Transverse colon (tissue), 3 donors: ENCODE measurements around the gene SCN1A.

ENCODE experiments used
- CTCF ChIP-seq, 5 experiments: fragments of 200-600 bp in 3 of 5; fragments of 450-650 bp in 2 of 5; sonication (generic) in 3 of 5; IDR thresholded peaks; 1 replicate in 2 of 5; 2 replicates in 3 of 5; pipeline ENCODE4 v1.5.1; 2016 to 2017; ENCODE audit warnings: antibody characterized with exemption in 5 of 5, inconsistent platforms in 3 of 5, mild to moderate bottlenecking in 2 of 5, moderate library complexity in 1 of 5
- POLR2A ChIP-seq: fragments of 450-650 bp; IDR thresholded peaks from one replicate; pipeline ENCODE4 v1.6.1; 2016; ENCODE audit warnings: antibody characterized with exemption, mild to moderate bottlenecking, moderate library complexity

- TF ChIP-seq CTCF (IDR thresholded peaks at IDR 0.05) = no peak
- TF ChIP-seq POLR2A = no peak
Measured at GRCh38 chr2:166118180-166118579, 9.6 kb downstream of the SCN1A start.
